HepG2 (cell line): ENCODE measurements around the gene MMP17. TPM values are rescaled to one million over a fixed set of nuclear protein-coding genes. Genes with fewer than 3 reads are reported as not detected.

Experiments
- ATAC-seq: fragments of 200-7000 bp; cut with Tn5 transposase; 3 replicates; pipeline ENCODE4 v1.9.1; 2020; ENCODE audit warnings: mild to moderate bottlenecking, moderate library complexity
- BruUV-seq: library from RNA; stranded (reverse); fragments of 400-500 nt; replicated peaks from 2 replicates; lab custom pipeline; 2021; lab: Mats Ljungman, UMichigan
- CTCF ChIA-PET: fragments of 300-600 bp; formaldehyde crosslinking; extraction: SDS; loops from one replicate; lab custom pipeline; 2021; ENCODE audit warnings: low total read pairs, inconsistent platforms, low intra/inter-chr PET ratio; lab: Yijun Ruan, JAX
- POLR2A ChIA-PET: fragments of 350-600 bp; sonication (Branson Sonifier 250); formaldehyde crosslinking; loops from one replicate; lab custom pipeline; 2020; ENCODE audit warnings: antibody characterized with exemption, inconsistent platforms; lab: Yijun Ruan, JAX
- DNase-seq: peaks from one replicate; pipeline ENCODE4 v3.0.0-alpha.2; 2015; ENCODE audit warnings: low spot score
- FAIRE-seq: peaks from 3 replicates; lab custom pipeline; 2011; peaks lifted over from hg19 to GRCh38; lab: Jason Lieb, UNC
- H2AFZ ChIP-seq: one replicate; pipeline ENCODE4 v1.6.1; 2011; ENCODE audit warnings: low read length, inconsistent platforms
- H3K27ac ChIP-seq: fragments of 300-600 bp; 3 replicates; pipeline ENCODE4 v1.8.0; 2011; ENCODE audit warnings: mixed run types, mild to moderate bottlenecking, mixed read lengths, low read length, inconsistent platforms; ENCODE audit not compliant: insufficient read depth; ENCODE audit errors: extremely low read length
- H3K27me3 ChIP-seq, 2 experiments: fragments of 200-600 bp in 1 of 2; 2 replicates in 1 of 2; 3 replicates in 1 of 2; pipeline versions ENCODE4 v1.6.0 to v1.8.0; 2011; ENCODE audit warnings: low read length in 2 of 2, mild to moderate bottlenecking in 2 of 2, moderate library complexity in 2 of 2, inconsistent platforms in 1 of 2; ENCODE audit not compliant: insufficient read depth in 2 of 2, control insufficient read depth in 1 of 2
- H3K36me3 ChIP-seq, 2 experiments: fragments of 200-600 bp in 1 of 2; replicated peaks in 1 of 2; 2 replicates in 1 of 2; 3 replicates in 1 of 2; pipeline versions ENCODE4 v1.5.1 to v1.8.0; 2011; ENCODE audit warnings: low read length in 2 of 2, inconsistent platforms in 1 of 2; ENCODE audit not compliant: insufficient read depth in 2 of 2, control insufficient read depth in 1 of 2
- H3K4me1 ChIP-seq: 2 replicates; pipeline ENCODE4 v1.5.1; 2012; ENCODE audit warnings: low read length, inconsistent platforms; ENCODE audit not compliant: insufficient read depth
- H3K4me2 ChIP-seq: 2 replicates; pipeline ENCODE4 v1.6.0; 2011; ENCODE audit warnings: low read depth, low read length, inconsistent platforms
- H3K4me3 ChIP-seq, 3 experiments: fragments of 200-600 bp in 1 of 3; sonication (generic), shearing (Covaris generic) in 1 of 3; replicated peaks in 1 of 3; 2 replicates each; pipeline ENCODE4 v1.5.1; 2011 to 2016; ENCODE audit warnings: low read length in 3 of 3, inconsistent platforms in 2 of 3, low read depth in 2 of 3, mild to moderate bottlenecking in 2 of 3, control low read depth in 1 of 3, mixed read lengths in 1 of 3; ENCODE audit not compliant: insufficient read depth in 1 of 3
- H3K79me2 ChIP-seq: one replicate; pipeline ENCODE4 v1.6.1; 2011; ENCODE audit warnings: low read length, inconsistent platforms; ENCODE audit not compliant: insufficient read depth
- H3K9ac ChIP-seq: 2 replicates; pipeline ENCODE4 v1.6.0; 2011; ENCODE audit warnings: mild to moderate bottlenecking, low read depth, low read length, inconsistent platforms; ENCODE audit not compliant: insufficient read depth
- H3K9me3 ChIP-seq: 2 replicates; pipeline ENCODE4 v1.5.1; 2012; ENCODE audit warnings: mild to moderate bottlenecking, low read length
- H4K20me1 ChIP-seq: 2 replicates; pipeline ENCODE4 v1.6.0; 2011; ENCODE audit warnings: inconsistent platforms, mild to moderate bottlenecking, low read length, moderate library complexity; ENCODE audit not compliant: insufficient read depth
- CCAR2 ChIP-seq: fragments of 200-400 bp; formaldehyde crosslinking; optimal IDR thresholded peaks from 2 replicates; pipeline ENCODE3; 2018; ENCODE audit warnings: low read depth, mild to moderate bottlenecking, low read length, moderate library complexity
- HNRNPL ChIP-seq: fragments of 200-400 bp; formaldehyde crosslinking; IDR thresholded peaks from 2 replicates; pipeline ENCODE4 v1.6.1; 2017; ENCODE audit warnings: mild to moderate bottlenecking, low read depth, low read length
- HOXA9 ChIP-seq: sonication (generic); formaldehyde crosslinking; IDR thresholded peaks from 2 replicates; pipeline ENCODE4 v1.8.1; 2022; ENCODE audit warnings: missing genetic modification reagents, mild to moderate bottlenecking, moderate library complexity, borderline replicate concordance
- KMT2A ChIP-seq: sonication (generic); formaldehyde crosslinking; IDR thresholded peaks from 2 replicates; pipeline ENCODE4 v1.4.0; 2020; ENCODE audit warnings: missing genetic modification reagents
- MED8 ChIP-seq: sonication (generic); formaldehyde crosslinking; IDR thresholded peaks from 2 replicates; pipeline ENCODE4 v1.8.1; 2023; ENCODE audit warnings: mild to moderate bottlenecking, missing genetic modification reagents; ENCODE audit not compliant: insufficient replicate concordance
- SP140L ChIP-seq: sonication (generic); formaldehyde crosslinking; IDR thresholded peaks from 2 replicates; pipeline ENCODE4 v1.4.0; 2020; ENCODE audit warnings: missing genetic modification reagents, borderline replicate concordance
- WIZ ChIP-seq: sonication (generic); formaldehyde crosslinking; IDR thresholded peaks from 2 replicates; pipeline ENCODE4 v1.5.1; 2020; ENCODE audit warnings: mild to moderate bottlenecking, missing genetic modification reagents
- ZFYVE20 ChIP-seq: sonication (generic); formaldehyde crosslinking; IDR thresholded peaks from 2 replicates; pipeline ENCODE4 v1.8.0; 2023; ENCODE audit warnings: low read depth, mild to moderate bottlenecking, moderate library complexity, missing genetic modification reagents, borderline replicate concordance
- ZIK1 ChIP-seq: sonication (generic); formaldehyde crosslinking; IDR thresholded peaks from 2 replicates; pipeline ENCODE4 v1.5.0; 2020; ENCODE audit warnings: mild to moderate bottlenecking, low read depth, missing genetic modification reagents, borderline replicate concordance
- ZNF451 ChIP-seq: sonication (generic); formaldehyde crosslinking; IDR thresholded peaks from 2 replicates; pipeline ENCODE4 v1.5.0; 2020; ENCODE audit warnings: mild to moderate bottlenecking, missing genetic modification reagents
- ZNF644 ChIP-seq: IDR thresholded peaks from 2 replicates; pipeline ENCODE4 v1.6.1; 2016; ENCODE audit warnings: low read depth
- ZNF792 ChIP-seq: IDR thresholded peaks from 2 replicates; pipeline ENCODE4 v1.6.1; 2016
- ZNF879 ChIP-seq: sonication (generic); formaldehyde crosslinking; IDR thresholded peaks from 2 replicates; pipeline ENCODE4 v1.8.1; 2023; ENCODE audit warnings: missing genetic modification reagents
- WGBS: methylation state at CpG from one replicate; pipeline ENCODE4 v1.1.6; 2017; ENCODE audit warnings: low lambda C conversion rate; 5-methylcytosine and 5-hydroxymethylcytosine counted together
- in situ Hi-C: cut with HindIII; loops from 2 replicates; pipeline ENCODE4 v1.10.0; 2017; ENCODE audit warnings: low pct_unique_long_range_greater_than_20kb; ENCODE audit not compliant: extremely low pct_ligation_motif_present
- intact Hi-C: fragments of 100-400 bp; cut with micrococcal nuclease; formaldehyde crosslinking; loops from one replicate; pipeline ENCODE4 v1.10.0; 2022; ENCODE audit not compliant: unreplicated experiment
- polyA plus RNA-seq, 8 experiments: library from polyadenylated mRNA; depleted of rRNA in 3 of 8; stranded (reverse) in 7 of 8; unstranded in 1 of 8; fragments of >200 nt; fragmentation: Illumina TruSeq in 4 of 8; extraction: Trizol in 4 of 8; gene quantifications; 2 replicates each; pipeline versions ENCODE4 v1.2.1 to v1.2.3, GENCODE V29; 2011 to 2016; ENCODE audit warnings: low read depth in 4 of 8, missing spikeins in 1 of 8, mixed read lengths in 1 of 8; ENCODE audit not compliant: insufficient read depth in 1 of 8
- total RNA-seq, 5 experiments: library from RNA; depleted of rRNA; stranded (reverse); fragments of >200 nt; fragmentation: Illumina TruSeq; extraction: Trizol; gene quantifications; 2 replicates each; pipeline ENCODE4 v1.2.3, GENCODE V29; 2016; ENCODE audit warnings: low read depth in 1 of 5
- TF ChIP-seq, protein P1 (sequence below): sonication (generic); formaldehyde crosslinking; IDR thresholded peaks from 2 replicates; pipeline ENCODE4 v1.4.0; 2020; ENCODE audit warnings: low read depth, missing genetic modification reagents
- TF ChIP-seq, protein P2 (sequence below): sonication (generic); formaldehyde crosslinking; IDR thresholded peaks from 2 replicates; pipeline ENCODE4 v1.5.0; 2020; ENCODE audit warnings: mild to moderate bottlenecking, missing genetic modification reagents, borderline replicate concordance
- TF ChIP-seq, protein P3 (sequence below): sonication (generic); IDR thresholded peaks from 2 replicates; pipeline ENCODE4 v1.6.1; 2016; ENCODE audit warnings: low read depth, borderline replicate concordance

Gene MMP17
- total and polyA plus RNA-seq, 2 of the 13 experiments (the other 11 are each of a cell fraction or from before 2014, with no cell fraction given), result 0.55 to 0.80 TPM

DNA sequence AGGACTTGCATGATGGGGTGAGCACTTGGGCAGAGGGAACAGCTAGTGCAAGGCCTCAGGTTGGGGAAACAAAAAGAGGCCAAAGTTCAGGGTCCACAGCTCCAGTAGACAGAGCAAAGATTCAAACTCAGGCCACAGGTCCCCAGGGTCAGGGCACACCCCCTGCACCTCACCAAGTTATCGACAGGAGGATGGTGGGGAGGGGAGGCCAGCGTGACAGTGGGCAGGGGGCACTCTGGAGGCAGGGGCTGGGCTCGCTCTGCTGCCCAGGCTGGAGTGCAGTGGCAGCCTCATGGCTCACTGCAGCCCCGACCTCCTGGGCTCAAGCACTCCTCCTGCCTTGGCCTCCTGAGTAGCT lies 33.9 kb downstream of the MMP17 start (continued):
- TF ChIP-seq HNRNPL, result peak; percentile 38; the same call in 1 of the 2 replicates
- TF ChIP-seq ZFYVE20 (CRISPR knock-in tag), result no peak
- TF ChIP-seq ZIK1, result no peak
- TF ChIP-seq SP140L, result no peak
- no peak for TF ChIP-seq HOXA9
- peak; percentile 30 for TF ChIP-seq MED8
- TF ChIP-seq, protein P1, sequence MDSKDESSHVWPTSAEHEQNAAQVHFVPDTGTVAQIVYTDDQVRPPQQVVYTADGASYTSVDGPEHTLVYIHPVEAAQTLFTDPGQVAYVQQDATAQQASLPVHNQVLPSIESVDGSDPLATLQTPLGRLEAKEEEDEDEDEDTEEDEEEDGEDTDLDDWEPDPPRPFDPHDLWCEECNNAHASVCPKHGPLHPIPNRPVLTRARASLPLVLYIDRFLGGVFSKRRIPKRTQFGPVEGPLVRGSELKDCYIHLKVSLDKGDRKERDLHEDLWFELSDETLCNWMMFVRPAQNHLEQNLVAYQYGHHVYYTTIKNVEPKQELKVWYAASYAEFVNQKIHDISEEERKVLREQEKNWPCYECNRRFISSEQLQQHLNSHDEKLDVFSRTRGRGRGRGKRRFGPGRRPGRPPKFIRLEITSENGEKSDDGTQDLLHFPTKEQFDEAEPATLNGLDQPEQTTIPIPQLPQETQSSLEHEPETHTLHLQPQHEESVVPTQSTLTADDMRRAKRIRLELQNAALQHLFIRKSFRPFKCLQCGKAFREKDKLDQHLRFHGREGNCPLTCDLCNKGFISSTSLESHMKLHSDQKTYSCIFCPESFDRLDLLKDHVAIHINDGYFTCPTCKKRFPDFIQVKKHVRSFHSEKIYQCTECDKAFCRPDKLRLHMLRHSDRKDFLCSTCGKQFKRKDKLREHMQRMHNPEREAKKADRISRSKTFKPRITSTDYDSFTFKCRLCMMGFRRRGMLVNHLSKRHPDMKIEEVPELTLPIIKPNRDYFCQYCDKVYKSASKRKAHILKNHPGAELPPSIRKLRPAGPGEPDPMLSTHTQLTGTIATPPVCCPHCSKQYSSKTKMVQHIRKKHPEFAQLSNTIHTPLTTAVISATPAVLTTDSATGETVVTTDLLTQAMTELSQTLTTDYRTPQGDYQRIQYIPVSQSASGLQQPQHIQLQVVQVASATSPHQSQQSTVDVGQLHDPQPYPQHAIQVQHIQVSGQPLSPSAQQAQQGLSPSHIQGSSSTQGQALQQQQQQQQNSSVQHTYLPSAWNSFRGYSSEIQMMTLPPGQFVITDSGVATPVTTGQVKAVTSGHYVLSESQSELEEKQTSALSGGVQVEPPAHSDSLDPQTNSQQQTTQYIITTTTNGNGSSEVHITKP (CRISPR knock-in tag), result no peak
- no peak for TF ChIP-seq ZNF879 (CRISPR knock-in tag)

DNA sequence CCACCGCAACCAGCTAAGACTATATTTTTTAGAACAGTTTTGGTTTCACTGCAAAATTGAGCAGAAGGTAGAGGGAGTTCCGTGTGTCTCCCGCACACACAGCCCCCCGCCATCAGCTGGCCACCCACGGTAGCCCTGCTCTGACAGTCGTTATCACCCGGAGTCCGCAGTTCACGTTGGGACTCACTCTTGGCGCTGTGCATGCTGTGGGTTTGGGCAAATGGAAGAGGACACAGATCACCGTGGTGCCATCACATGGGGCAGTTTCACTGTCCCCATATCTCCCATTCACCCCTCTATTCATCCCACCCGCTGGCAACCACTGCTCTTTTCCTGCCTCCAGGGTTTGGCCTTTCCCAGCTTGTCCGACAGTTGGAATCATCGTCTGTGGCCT lies 34.4 kb downstream of the MMP17 start:
- Histone ChIP-seq H3K4me3 (peak overlapping the region; percentile 48 to 67 (median 64)), H3K4me1 (peaks cover 67% of the 10 kb centered on the region), H3K4me2 (peak overlapping the region; percentile 95), H3K9me3 (no peaks in the 10 kb centered on the region), H3K36me3 (no peaks in the 10 kb centered on the region), H2AFZ (no peak overlapping the region), H3K27me3 (peaks cover 0 to 6% of the 10 kb centered on the region in 2 experiments; a peak in 2 of 5 replicates), H4K20me1 (no peaks in the 10 kb centered on the region), H3K9ac (peak overlapping the region; percentile 37), H3K27ac (peak overlapping the region; percentile 7), H3K79me2 (no peaks in the 10 kb centered on the region)
- intact Hi-C loops (loop anchor here (5.0 kb wide), 1 partner anchor 65 kb away; the partner anchor contains the start of gene PUS1), in situ Hi-C loops (no loop called here)
- 10% methylated on average over 10 of the region's 14 CpGs for WGBS
- ChIA-PET POLR2A (interaction anchor here (0.9 to 2.4 kb wide), 6 partner anchors 26 to 88 kb away, joined by 3 to 11 read pairs (median 7); partner anchors contain the start of gene PUS1), CTCF (no interaction called here)
- no peak for DNase-seq
- BruUV-seq, result no TSS peak
- peak; percentile 4 for ATAC-seq
- no peak for FAIRE-seq
- TF ChIP-seq KMT2A, result no peak
- peak; percentile 43; the same call in 1 of the 2 replicates for TF ChIP-seq ZNF644 (CRISPR knock-in tag)
- 0 out of 2 replicates have a peak, but pooled peaks have one; percentile 16 for TF ChIP-seq WIZ (CRISPR knock-in tag)
- TF ChIP-seq, protein P2, sequence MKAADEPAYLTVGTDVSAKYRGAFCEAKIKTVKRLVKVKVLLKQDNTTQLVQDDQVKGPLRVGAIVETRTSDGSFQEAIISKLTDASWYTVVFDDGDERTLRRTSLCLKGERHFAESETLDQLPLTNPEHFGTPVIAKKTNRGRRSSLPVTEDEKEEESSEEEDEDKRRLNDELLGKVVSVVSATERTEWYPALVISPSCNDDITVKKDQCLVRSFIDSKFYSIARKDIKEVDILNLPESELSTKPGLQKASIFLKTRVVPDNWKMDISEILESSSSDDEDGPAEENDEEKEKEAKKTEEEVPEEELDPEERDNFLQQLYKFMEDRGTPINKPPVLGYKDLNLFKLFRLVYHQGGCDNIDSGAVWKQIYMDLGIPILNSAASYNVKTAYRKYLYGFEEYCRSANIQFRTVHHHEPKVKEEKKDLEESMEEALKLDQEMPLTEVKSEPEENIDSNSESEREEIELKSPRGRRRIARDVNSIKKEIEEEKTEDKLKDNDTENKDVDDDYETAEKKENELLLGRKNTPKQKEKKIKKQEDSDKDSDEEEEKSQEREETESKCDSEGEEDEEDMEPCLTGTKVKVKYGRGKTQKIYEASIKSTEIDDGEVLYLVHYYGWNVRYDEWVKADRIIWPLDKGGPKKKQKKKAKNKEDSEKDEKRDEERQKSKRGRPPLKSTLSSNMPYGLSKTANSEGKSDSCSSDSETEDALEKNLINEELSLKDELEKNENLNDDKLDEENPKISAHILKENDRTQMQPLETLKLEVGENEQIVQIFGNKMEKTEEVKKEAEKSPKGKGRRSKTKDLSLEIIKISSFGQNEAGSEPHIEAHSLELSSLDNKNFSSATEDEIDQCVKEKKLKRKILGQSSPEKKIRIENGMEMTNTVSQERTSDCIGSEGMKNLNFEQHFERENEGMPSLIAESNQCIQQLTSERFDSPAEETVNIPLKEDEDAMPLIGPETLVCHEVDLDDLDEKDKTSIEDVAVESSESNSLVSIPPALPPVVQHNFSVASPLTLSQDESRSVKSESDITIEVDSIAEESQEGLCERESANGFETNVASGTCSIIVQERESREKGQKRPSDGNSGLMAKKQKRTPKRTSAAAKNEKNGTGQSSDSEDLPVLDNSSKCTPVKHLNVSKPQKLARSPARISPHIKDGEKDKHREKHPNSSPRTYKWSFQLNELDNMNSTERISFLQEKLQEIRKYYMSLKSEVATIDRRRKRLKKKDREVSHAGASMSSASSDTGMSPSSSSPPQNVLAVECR (CRISPR knock-in tag), result peak; percentile 4; the same call in 1 of the 2 replicates
- TF ChIP-seq, protein P3, sequence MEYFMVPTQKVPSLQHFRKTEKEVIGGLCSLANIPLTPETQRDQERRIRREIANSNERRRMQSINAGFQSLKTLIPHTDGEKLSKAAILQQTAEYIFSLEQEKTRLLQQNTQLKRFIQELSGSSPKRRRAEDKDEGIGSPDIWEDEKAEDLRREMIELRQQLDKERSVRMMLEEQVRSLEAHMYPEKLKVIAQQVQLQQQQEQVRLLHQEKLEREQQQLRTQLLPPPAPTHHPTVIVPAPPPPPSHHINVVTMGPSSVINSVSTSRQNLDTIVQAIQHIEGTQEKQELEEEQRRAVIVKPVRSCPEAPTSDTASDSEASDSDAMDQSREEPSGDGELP, result peak; percentile 37; the same call in 1 of the 2 replicates
- no peak for TF ChIP-seq ZNF792 (CRISPR knock-in tag)
- TF ChIP-seq ZNF451 (CRISPR knock-in tag), result 0 out of 2 replicates have a peak, but pooled peaks have one; percentile 17
- TF ChIP-seq CCAR2, result no peak
